B cell (primary cell): ENCODE measurements around the gene RREB1. TPM values are rescaled to one million over a fixed set of nuclear protein-coding genes. Genes with fewer than 3 reads are reported as not detected.

ENCODE experiments used
- ATAC-seq: fragments of 200-7000 bp; cut with Tn5 transposase; one replicate; pipeline ENCODE4 v1.10.0; 2021; ENCODE audit warnings: low read depth, mild to moderate bottlenecking, moderate number of reproducible peaks, moderate library complexity
- CTCF ChIA-PET: fragments of 350-600 bp; sonication (Branson Sonifier 250); formaldehyde crosslinking; loops from one replicate; lab custom pipeline; 2021; ENCODE audit warnings: antibody characterized with exemption, inconsistent platforms; lab: Charles Lee
- POLR2A ChIA-PET: fragments of 350-600 bp; sonication (Branson Sonifier 250); formaldehyde crosslinking; loops from one replicate; lab custom pipeline; 2021; ENCODE audit warnings: antibody characterized with exemption; lab: Charles Lee
- DNase-seq: peaks from one replicate; pipeline ENCODE4 v3.0.0; 2013
- H2AFZ ChIP-seq: 2 replicates; pipeline ENCODE4 v1.6.1; 2012; ENCODE audit warnings: mild to moderate bottlenecking, low read depth, low read length; ENCODE audit not compliant: insufficient read depth, poor library complexity, severe bottlenecking
- H3K27ac ChIP-seq, 2 donors: 1 replicate in 1 of 2; 2 replicates in 1 of 2; pipeline ENCODE4 v1.5.1; 2012 to 2013; ENCODE audit warnings: low read length in 2 of 2, mild to moderate bottlenecking in 2 of 2, moderate library complexity in 1 of 2
- H3K27me3 ChIP-seq, 4 experiments: fragments of 200-600 bp in 1 of 4; sonication (generic) in 1 of 4; replicated peaks in 1 of 4; 1 replicate in 2 of 4; 2 replicates in 2 of 4; pipeline versions ENCODE4 v1.6.1 to v1.7.0; 2013 to 2016; ENCODE audit warnings: low read length in 3 of 4, mild to moderate bottlenecking in 2 of 4, mixed read lengths in 1 of 4, moderate library complexity in 1 of 4; ENCODE audit not compliant: insufficient read depth in 4 of 4, control insufficient read depth in 3 of 4; ENCODE audit errors: control extremely low read depth in 1 of 4
- H3K36me3 ChIP-seq, 2 experiments: replicated peaks in 1 of 2; 1 replicate in 1 of 2; 2 replicates in 1 of 2; pipeline versions ENCODE4 v1.6.1 to v1.7.1; 2013; ENCODE audit warnings: low read length in 1 of 2; ENCODE audit not compliant: insufficient read depth in 2 of 2, control insufficient read depth in 1 of 2; ENCODE audit errors: control extremely low read depth in 1 of 2, extremely low read depth in 1 of 2
- H3K4me1 ChIP-seq, 2 donors: fragments of 200-600 bp in 1 of 2; sonication (generic) in 1 of 2; 1 replicate in 1 of 2; 2 replicates in 1 of 2; pipeline versions ENCODE4 v1.5.1 to v1.6.1; 2013 to 2017; ENCODE audit warnings: low read length in 2 of 2; ENCODE audit not compliant: control insufficient read depth in 2 of 2, insufficient read depth in 2 of 2
- H3K4me2 ChIP-seq: replicated peaks from 2 replicates; pipeline ENCODE3; 2012; ENCODE audit warnings: mild to moderate bottlenecking, low read depth, low read length; ENCODE audit not compliant: poor library complexity, severe bottlenecking
- H3K4me3 ChIP-seq, 5 experiments: fragments of 200-600 bp in 1 of 5; sonication (generic) in 1 of 5; 1 replicate in 3 of 5; 2 replicates in 2 of 5; pipeline versions ENCODE4 v1.5.1 to v1.7.0; 2011 to 2016; ENCODE audit warnings: low read length in 4 of 5, mild to moderate bottlenecking in 4 of 5, low read depth in 2 of 5, control low read depth in 1 of 5, moderate library complexity in 1 of 5; ENCODE audit not compliant: insufficient read depth in 1 of 5; ENCODE audit errors: control extremely low read depth in 1 of 5, extremely low read depth in 1 of 5
- H3K79me2 ChIP-seq: fragments of 200-600 bp; sonication (generic); one replicate; pipeline ENCODE4 v1.6.0; 2016; ENCODE audit warnings: low read length; ENCODE audit not compliant: control insufficient read depth, insufficient read depth
- H3K9ac ChIP-seq: fragments of 200-600 bp; sonication (generic); 2 replicates; pipeline ENCODE4 v1.6.1; 2017; ENCODE audit warnings: mild to moderate bottlenecking, low read length, moderate library complexity
- H3K9me3 ChIP-seq, 3 donors: one replicate each; pipeline versions ENCODE4 v1.6.1 to v1.7.1; 2013; ENCODE audit warnings: low read length in 2 of 3; ENCODE audit not compliant: control insufficient read depth in 2 of 3, insufficient read depth in 1 of 3; ENCODE audit errors: control extremely low read depth in 1 of 3
- H4K20me1 ChIP-seq: 2 replicates; pipeline ENCODE4 v1.6.0; 2012; ENCODE audit warnings: mild to moderate bottlenecking, low read length; ENCODE audit not compliant: insufficient read depth, control insufficient read depth, poor library complexity, severe bottlenecking
- H3K27ac Mint-ChIP-seq: one replicate; pipeline ENCODE4 v1.8.0; 2021; ENCODE audit warnings: mixed read lengths
- H3K27me3 Mint-ChIP-seq: one replicate; pipeline ENCODE4 v1.8.0; 2021; ENCODE audit warnings: mixed read lengths
- H3K4me1 Mint-ChIP-seq: one replicate; pipeline ENCODE4 v1.8.0; 2021; ENCODE audit warnings: mixed read lengths
- H3K4me3 Mint-ChIP-seq: one replicate; pipeline ENCODE4 v1.8.0; 2021; ENCODE audit warnings: mixed read lengths
- H3K9me3 Mint-ChIP-seq: one replicate; pipeline ENCODE4 v1.8.0; 2022; ENCODE audit warnings: mixed read lengths; ENCODE audit not compliant: insufficient read depth
- EZH2 ChIP-seq: IDR thresholded peaks from 2 replicates; pipeline ENCODE4 v1.6.1; 2012; ENCODE audit warnings: borderline replicate concordance, low read depth, mild to moderate bottlenecking, moderate library complexity, low read length; ENCODE audit not compliant: insufficient read depth, poor library complexity, severe bottlenecking
- WGBS: methylation state at CpG from one replicate; pipeline ENCODE4 v1.1.5; 2013; ENCODE audit warnings: missing lambda C conversion rate; ENCODE audit not compliant: insufficient coverage; 5-methylcytosine and 5-hydroxymethylcytosine counted together
- intact Hi-C: fragments of 100-400 bp; cut with micrococcal nuclease; formaldehyde crosslinking; loops from one replicate; pipeline ENCODE4 v1.10.0; 2022
- polyA plus RNA-seq: library from polyadenylated mRNA; depleted of rRNA; stranded (reverse); fragments of >200 nt; gene quantifications from 2 replicates; pipeline ENCODE4 v1.2.3, GENCODE V29; 2012
- total RNA-seq, 2 donors: library from RNA; stranded (reverse); fragments of 120-200 nt in 1 of 2; gene quantifications; 1 replicate in 1 of 2; 2 replicates in 1 of 2; pipeline versions ENCODE4 v1.2.3 to v1.2.4, GENCODE V29; 2013 to 2022
- TF ChIP-seq, protein P1 (sequence below): fragments of 200-600 bp; IDR thresholded peaks from one replicate; pipeline ENCODE4 v1.8.0; 2022; ENCODE audit warnings: antibody characterized with exemption, mild to moderate bottlenecking

Gene RREB1
- total and polyA plus RNA-seq, 2 donors (not counting 1 experiment from before 2014, with no cell fraction given) = 10.4 to 58.6 TPM

DNA sequence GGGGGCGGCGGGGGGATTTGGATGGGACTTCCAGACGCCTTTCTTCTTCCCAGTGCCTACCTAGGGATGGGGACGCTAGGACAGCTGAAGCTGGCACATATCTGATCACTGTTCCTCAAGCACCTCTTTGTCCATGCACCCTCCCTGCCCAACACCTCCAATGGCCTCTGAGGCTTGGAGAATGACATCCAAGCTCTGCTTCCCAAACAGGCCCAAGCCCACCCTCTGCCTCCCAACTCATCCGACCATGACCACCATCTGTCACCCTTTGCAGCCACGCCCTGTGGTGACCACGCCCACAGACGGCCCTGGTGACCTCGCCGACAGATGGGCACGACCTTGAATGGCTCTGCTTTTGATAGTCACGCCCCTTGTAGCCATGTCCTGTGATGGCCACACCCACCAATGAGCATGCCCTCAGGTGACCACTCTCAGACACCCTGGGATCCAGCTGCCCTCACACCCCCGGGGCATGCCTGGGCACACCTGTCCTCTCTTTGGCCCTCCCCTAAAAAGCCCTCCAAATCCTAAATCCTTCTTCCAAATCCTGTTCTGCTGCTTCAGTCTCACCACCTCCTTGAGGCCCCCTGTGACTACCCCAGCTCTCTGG lies 154.2 kb downstream of the RREB1 start:
- Mint-ChIP-seq H3K4me3 (peak overlapping the region; percentile 96), H3K27ac (no peak overlapping the region), H3K9me3 (no peaks in the 10 kb centered on the region), H3K27me3 (peaks cover 16% of the 10 kb centered on the region), H3K4me1 (peaks cover 31% of the 10 kb centered on the region)
- peak overlapping the region; percentile 88 for H2AFZ ChIP-seq
- DNase-seq = no peak
- intact Hi-C loops = no loop called here
- H3K27ac ChIP-seq = no peak overlapping the region
- WGBS = 75% methylated on average over 13 of the region's 13 CpGs
- no peaks in the 10 kb centered on the region for H3K79me2 ChIP-seq
- TF ChIP-seq, protein P1, sequence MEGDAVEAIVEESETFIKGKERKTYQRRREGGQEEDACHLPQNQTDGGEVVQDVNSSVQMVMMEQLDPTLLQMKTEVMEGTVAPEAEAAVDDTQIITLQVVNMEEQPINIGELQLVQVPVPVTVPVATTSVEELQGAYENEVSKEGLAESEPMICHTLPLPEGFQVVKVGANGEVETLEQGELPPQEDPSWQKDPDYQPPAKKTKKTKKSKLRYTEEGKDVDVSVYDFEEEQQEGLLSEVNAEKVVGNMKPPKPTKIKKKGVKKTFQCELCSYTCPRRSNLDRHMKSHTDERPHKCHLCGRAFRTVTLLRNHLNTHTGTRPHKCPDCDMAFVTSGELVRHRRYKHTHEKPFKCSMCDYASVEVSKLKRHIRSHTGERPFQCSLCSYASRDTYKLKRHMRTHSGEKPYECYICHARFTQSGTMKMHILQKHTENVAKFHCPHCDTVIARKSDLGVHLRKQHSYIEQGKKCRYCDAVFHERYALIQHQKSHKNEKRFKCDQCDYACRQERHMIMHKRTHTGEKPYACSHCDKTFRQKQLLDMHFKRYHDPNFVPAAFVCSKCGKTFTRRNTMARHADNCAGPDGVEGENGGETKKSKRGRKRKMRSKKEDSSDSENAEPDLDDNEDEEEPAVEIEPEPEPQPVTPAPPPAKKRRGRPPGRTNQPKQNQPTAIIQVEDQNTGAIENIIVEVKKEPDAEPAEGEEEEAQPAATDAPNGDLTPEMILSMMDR = no peak
- TF ChIP-seq EZH2 = no peak
- ChIA-PET POLR2A (no interaction called here), CTCF (interaction anchor here (0.6 to 1.9 kb wide), 6 partner anchors 14 to 503 kb away, joined by 3 to 12 read pairs (median 4); no protein-coding TSS in a partner anchor)
- ATAC-seq = no peak
- no peaks in the 10 kb centered on the region for H3K36me3 ChIP-seq
- H3K9me3 ChIP-seq = peaks cover 0 to 22% (median 6%) of the 10 kb centered on the region in 3 donors
- peaks cover 16 to 18% of the 10 kb centered on the region in 2 donors for H3K4me1 ChIP-seq
- peak overlapping the region; percentile 71 for H3K9ac ChIP-seq
- H3K4me3 ChIP-seq = peak overlapping the region in 4 of 5 experiments; percentile 43 to 66 (median 60)
- H3K27me3 ChIP-seq = peaks cover 0 to 24% (median 1%) of the 10 kb centered on the region in 4 experiments
- H4K20me1 ChIP-seq = no peaks in the 10 kb centered on the region
- H3K4me2 ChIP-seq = peak overlapping the region; percentile 98
